Liver (tissue), 9 donors: ENCODE results near the gene CFAP69. TPM values are rescaled to one million over a fixed set of nuclear protein-coding genes. Genes with fewer than 3 reads are reported as not detected.

Experiments used
- DNase-seq: peaks from one replicate; pipeline ENCODE4 v3.0.0-alpha.2; 2017; ENCODE audit warnings: low spot score
- H3K27ac ChIP-seq, 2 donors: one replicate each; pipeline ENCODE4 v1.7.0; 2013; ENCODE audit warnings: inconsistent platforms in 2 of 2, low read length in 2 of 2, control low read depth in 1 of 2, low read depth in 1 of 2, mild to moderate bottlenecking in 1 of 2
- H3K27me3 ChIP-seq, 4 donors: one replicate each; pipeline versions ENCODE4 v1.6.1 to v1.7.0; 2013; ENCODE audit warnings: low read length in 3 of 4, inconsistent platforms in 1 of 4, mild to moderate bottlenecking in 1 of 4, moderate library complexity in 1 of 4; ENCODE audit not compliant: control insufficient read depth in 4 of 4, insufficient read depth in 4 of 4
- H3K36me3 ChIP-seq, 4 donors: one replicate each; pipeline versions ENCODE4 v1.6.1 to v1.7.0; 2013; ENCODE audit warnings: low read length in 3 of 4, mild to moderate bottlenecking in 3 of 4, low read depth in 1 of 4, moderate library complexity in 1 of 4; ENCODE audit not compliant: control insufficient read depth in 4 of 4, insufficient read depth in 3 of 4
- H3K4me1 ChIP-seq, 4 donors: one replicate each; pipeline versions ENCODE4 v1.6.1 to v1.7.0; 2013; ENCODE audit warnings: low read length in 3 of 4, mild to moderate bottlenecking in 3 of 4, moderate library complexity in 1 of 4; ENCODE audit not compliant: control insufficient read depth in 4 of 4, insufficient read depth in 4 of 4
- H3K4me3 ChIP-seq, 3 donors: one replicate each; pipeline versions ENCODE4 v1.6.1 to v1.7.0; 2013; ENCODE audit warnings: low read length in 3 of 3, control low read depth in 1 of 3, low read depth in 1 of 3, mild to moderate bottlenecking in 1 of 3
- H3K9ac ChIP-seq, 2 donors: one replicate each; pipeline ENCODE4 v1.7.0; 2013; ENCODE audit warnings: low read length in 2 of 2, mild to moderate bottlenecking in 2 of 2, moderate library complexity in 2 of 2, control low read depth in 1 of 2, low read depth in 1 of 2
- H3K9me3 ChIP-seq, 4 donors: one replicate each; pipeline versions ENCODE4 v1.6.1 to v1.7.0; 2013; ENCODE audit warnings: low read length in 3 of 4; ENCODE audit not compliant: control insufficient read depth in 4 of 4
- ATF3 ChIP-seq: IDR thresholded peaks from 2 replicates; pipeline ENCODE4 v1.6.1; 2016; ENCODE audit warnings: antibody characterized with exemption
- CTCF ChIP-seq: fragments of 150-350 bp; IDR thresholded peaks from 2 replicates; pipeline ENCODE4 v1.5.1; 2017; ENCODE audit warnings: improper control_type of control experiment, low read depth, low read length; ENCODE audit not compliant: missing input control
- EGR1 ChIP-seq, 2 donors: IDR thresholded peaks; 2 replicates each; pipeline ENCODE4 v1.6.1; 2016 to 2018; ENCODE audit warnings: antibody characterized with exemption in 2 of 2, low read depth in 2 of 2
- FOXA1 ChIP-seq: IDR thresholded peaks from 2 replicates; pipeline ENCODE4 v1.6.1; 2016; ENCODE audit warnings: antibody characterized with exemption
- FOXA2 ChIP-seq: IDR thresholded peaks from 2 replicates; pipeline ENCODE4 v1.6.1; 2016; ENCODE audit warnings: antibody characterized with exemption
- GABPA ChIP-seq, 2 donors: IDR thresholded peaks in 1 of 2; conservative IDR thresholded peaks in 1 of 2; 2 replicates each; pipeline ENCODE4 v1.6.1; 2016; ENCODE audit warnings: antibody characterized with exemption in 2 of 2, mild to moderate bottlenecking in 1 of 2, moderate library complexity in 1 of 2
- HNF4A ChIP-seq, 2 donors: conservative IDR thresholded peaks; 2 replicates each; pipeline ENCODE4 v1.6.1; 2016; ENCODE audit warnings: antibody characterized with exemption in 2 of 2, mild to moderate bottlenecking in 2 of 2
- HNF4G ChIP-seq: IDR thresholded peaks from 2 replicates; pipeline ENCODE4 v1.6.1; 2016; ENCODE audit warnings: antibody characterized with exemption
- JUND ChIP-seq, 2 donors: IDR thresholded peaks; 2 replicates each; pipeline ENCODE4 v1.6.1; 2016; ENCODE audit warnings: antibody characterized with exemption in 2 of 2
- NR2F2 ChIP-seq: IDR thresholded peaks from 2 replicates; pipeline ENCODE4 v1.6.1; 2016; ENCODE audit warnings: antibody characterized with exemption
- RAD21 ChIP-seq, 2 donors: IDR thresholded peaks; 2 replicates each; pipeline ENCODE4 v1.6.1; 2016; ENCODE audit warnings: antibody characterized with exemption in 2 of 2, mild to moderate bottlenecking in 2 of 2
- REST ChIP-seq: IDR thresholded peaks from 2 replicates; pipeline ENCODE4 v1.6.1; 2016; ENCODE audit warnings: antibody characterized with exemption, mild to moderate bottlenecking
- RXRA ChIP-seq, 2 donors: IDR thresholded peaks; 2 replicates each; pipeline ENCODE4 v1.6.1; 2017 to 2018; ENCODE audit warnings: antibody characterized with exemption in 2 of 2, mild to moderate bottlenecking in 1 of 2
- SP1 ChIP-seq: IDR thresholded peaks from 2 replicates; pipeline ENCODE4 v1.6.1; 2018; ENCODE audit warnings: antibody characterized with exemption, mild to moderate bottlenecking
- YY1 ChIP-seq: IDR thresholded peaks from 2 replicates; pipeline ENCODE4 v1.6.1; 2016; ENCODE audit warnings: antibody characterized with exemption, mild to moderate bottlenecking
- ZBTB33 ChIP-seq: IDR thresholded peaks from 2 replicates; pipeline ENCODE4 v1.6.1; 2016; ENCODE audit warnings: antibody characterized with exemption
- WGBS: extraction: QIAGEN DNeasy Blood & Tissue Kit; methylation state at CpG from one replicate; pipeline ENCODE4 v1.1.7; 2013; 5-methylcytosine and 5-hydroxymethylcytosine counted together
- polyA plus RNA-seq, 2 donors: library from polyadenylated mRNA; stranded (reverse) in 1 of 2; unstranded in 1 of 2; fragments of 200-250 nt in 1 of 2; fragments of >200 nt in 1 of 2; fragmentation: Nextera tagmentation in 1 of 2; extraction: Ambion mirVana in 1 of 2; gene quantifications; one replicate each; pipeline versions ENCODE4 v1.2.1 to v1.2.3, GENCODE V29; 2013 to 2015
- total RNA-seq, 2 donors: library from RNA; depleted of rRNA; stranded (reverse); fragments of >200 nt; gene quantifications; one replicate each; pipeline ENCODE4 v1.2.3, GENCODE V29; 2014
- donor health status: healthy.
- donor health status: healthy.
- donor health status: healthy.
- donor health status: healthy.
- donor health status: healthy.

The CFAP69 gene
- total and polyA plus RNA-seq, 4 donors = 1.2 to 11.7 (median 4.1) TPM

GRCh38 chr7:90211391-90212148, 33.4 kb upstream of the CFAP69 start, which contains the start of gene STEAP2 (continued):
- peak in 1 of 2 donors; percentile 19 for TF ChIP-seq HNF4A (conservative IDR thresholded peaks at IDR 0.05)

- Histone ChIP-seq H3K27me3 (no peaks in the 10 kb centered on the region), H3K4me3 (peak overlapping the region; percentile 49 to 73 (median 70)), H3K9me3 (no peaks in the 10 kb centered on the region), H3K4me1 (peaks cover 3 to 33% (median 23%) of the 10 kb centered on the region in 4 donors), H3K36me3 (no peaks in the 10 kb centered on the region), H3K27ac (peak overlapping the region; percentile 84 to 87), H3K9ac (peak overlapping the region; percentile 8 to 41)
- TF ChIP-seq HNF4A (conservative IDR thresholded peaks at IDR 0.05) = no peak
- no peak for TF ChIP-seq RAD21 (IDR thresholded peaks at IDR 0.05)
- TF ChIP-seq ZBTB33 = no peak
- TF ChIP-seq NR2F2 = no peak
- no peak for TF ChIP-seq CTCF
- no peak for TF ChIP-seq JUND (IDR thresholded peaks at IDR 0.05)
- no peak for TF ChIP-seq REST
- TF ChIP-seq GABPA (IDR thresholded peaks at IDR 0.05 in 1 of 2, conservative IDR thresholded peaks at IDR 0.05 in 1 of 2) = no peak
- no peak for TF ChIP-seq HNF4G
- no peak for DNase-seq
- 14% methylated on average over 6 of the region's 6 CpGs for WGBS
Observed at GRCh38 chr7:90212149-90212495, 32.9 kb upstream of the CFAP69 start.

GRCh38 chr7:90213521-90213920, 31.5 kb upstream of the CFAP69 start:
- Histone ChIP-seq H3K9me3 (no peaks in the 10 kb centered on the region), H3K9ac (no peak overlapping the region), H3K36me3 (no peaks in the 10 kb centered on the region), H3K4me1 (peaks cover 3 to 34% (median 23%) of the 10 kb centered on the region in 4 donors), H3K27ac (no peak overlapping the region), H3K4me3 (no peak overlapping the region), H3K27me3 (no peaks in the 10 kb centered on the region)
- 68% methylated on average over 2 of the region's 2 CpGs for WGBS
- DNase-seq = no peak
- TF ChIP-seq ZBTB33 = no peak
- no peak for TF ChIP-seq GABPA (IDR thresholded peaks at IDR 0.05 in 1 of 2, conservative IDR thresholded peaks at IDR 0.05 in 1 of 2)
- TF ChIP-seq CTCF = no peak
- TF ChIP-seq ATF3 = no peak
- no peak for TF ChIP-seq JUND (IDR thresholded peaks at IDR 0.05)
- TF ChIP-seq YY1 = no peak
- no peak for TF ChIP-seq FOXA2
- no peak for TF ChIP-seq SP1
- TF ChIP-seq FOXA1 = no peak
- TF ChIP-seq NR2F2 = no peak
- TF ChIP-seq HNF4G = no peak
- TF ChIP-seq EGR1 (IDR thresholded peaks at IDR 0.05; ENCODE audit: low read depth in 2 of 2) = no peak
- TF ChIP-seq RXRA (IDR thresholded peaks at IDR 0.05) = no peak
- TF ChIP-seq HNF4A (conservative IDR thresholded peaks at IDR 0.05) = no peak
